Stimulated activated CD4-positive, alpha-beta T cell treated with anti-CD3 and anti-CD28 coated beads, Interleukin-4, amount 100 ng/mL, for 48 hours (primary cell): ENCODE measurements around the gene PRPF19.

ENCODE experiments used
- DNase-seq, 2 donors: peaks; one replicate each; pipeline ENCODE4 v3.0.0-alpha.2; 2020; ENCODE audit warnings: low read depth in 2 of 2

The PRPF19 gene

GRCh38 chr11:60858731-60859464 lies 47.5 kb downstream of the PRPF19 start:
- DNase-seq = no peak

- DNase-seq = no peak
Observed at GRCh38 chr11:60858236-60858635, 48.1 kb downstream of the PRPF19 start.

GRCh38 chr11:60857378-60858232 lies 48.8 kb downstream of the PRPF19 start:
- no peak for DNase-seq

GRCh38 chr11:60855726-60856633 lies 50.4 kb downstream of the PRPF19 start, which contains the start of gene PTGDR2:
PTGDR2 (minus strand) TSS chr11:60855950; CDS start chr11:60853722, 2,228 bp downstream.
- DNase-seq = no peak

- DNase-seq = no peak
Observed at GRCh38 chr11:60854847-60855725, 51.3 kb downstream of the PRPF19 start.

- DNase-seq = no peak
Observed at GRCh38 chr11:60854140-60854846, 52.1 kb downstream of the PRPF19 start.

GRCh38 chr11:60852982-60853950 lies 53.1 kb downstream of the PRPF19 start:
- DNase-seq = no peak

- no peak for DNase-seq
Observed at GRCh38 chr11:60852117-60852981, 54.0 kb downstream of the PRPF19 start.

GRCh38 chr11:60851327-60852104 lies 54.9 kb downstream of the PRPF19 start:
- no peak for DNase-seq

GRCh38 chr11:60849641-60850520 lies 56.5 kb downstream of the PRPF19 start:
- no peak for DNase-seq

GRCh38 chr11:60848714-60849151 lies 57.7 kb downstream of the PRPF19 start:
- DNase-seq = no peak

GRCh38 chr11:60847896-60848295 lies 58.5 kb downstream of the PRPF19 start:
- DNase-seq = no peak

GRCh38 chr11:60847281-60847680 lies 59.1 kb downstream of the PRPF19 start:
- no peak for DNase-seq

- DNase-seq = no peak
Observed at GRCh38 chr11:60845338-60845737, 61.0 kb downstream of the PRPF19 start.

- DNase-seq = no peak
Observed at GRCh38 chr11:60844870-60845221, 61.5 kb downstream of the PRPF19 start.
